HG02759 (cell line): ENCODE data around the gene RSPH1.
A peak's percentile ranks its signal among the peaks of the same experiment; 100 is the strongest.

ENCODE experiments used
- ATAC-seq: cut with Tn5 transposase; IDR thresholded peaks from one replicate; pipeline ENCODE4 v1.9.1; 2021; ENCODE audit warnings: mild to moderate bottlenecking, moderate library complexity; ENCODE audit not compliant: unreplicated experiment

RSPH1 gene

DNA sequence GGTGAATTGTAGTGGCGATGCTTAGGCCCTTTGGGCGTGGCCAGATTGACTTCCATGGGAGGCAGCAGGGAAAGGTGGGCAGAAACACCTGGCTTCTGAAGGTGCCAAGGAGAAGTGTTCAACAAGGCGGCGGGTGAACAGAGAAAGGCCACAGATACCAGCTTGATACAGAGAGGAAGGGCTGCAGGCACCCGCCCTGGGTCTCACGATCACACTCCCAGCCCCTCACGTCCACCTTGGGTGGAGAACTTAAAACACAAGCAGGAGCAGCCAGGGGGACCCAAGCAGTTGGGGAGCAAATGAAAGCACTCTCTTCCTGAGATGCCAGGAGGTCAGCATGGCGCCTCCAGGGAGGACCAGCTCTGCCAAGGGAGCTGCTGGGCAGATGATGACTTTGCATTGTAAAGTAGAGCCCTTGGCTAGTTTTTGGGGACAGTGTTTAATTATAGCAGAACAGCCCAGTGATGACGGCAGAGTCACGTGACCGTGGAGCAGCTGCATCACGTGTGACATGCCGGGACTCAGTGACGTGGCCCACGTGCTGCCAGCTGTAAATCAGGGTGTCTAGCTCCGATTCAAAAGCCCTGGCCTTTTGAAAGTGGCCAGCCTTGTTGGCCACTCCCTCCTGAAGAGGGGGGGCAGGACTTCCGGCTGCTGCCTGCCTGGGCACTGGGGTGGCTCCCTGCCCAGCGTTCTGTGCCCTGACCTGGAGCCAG lies 36.6 kb upstream of the RSPH1 start:
- ATAC-seq, result no peak

GRCh38 chr21:42531771-42532170 lies 35.7 kb upstream of the RSPH1 start:
- ATAC-seq, result no peak

- no peak for ATAC-seq
Measured at GRCh38 chr21:42530167-42530518, 34.1 kb upstream of the RSPH1 start.

GRCh38 chr21:42527489-42528158 lies 31.6 kb upstream of the RSPH1 start:
- no peak for ATAC-seq

GRCh38 chr21:42527127-42527488 lies 31.1 kb upstream of the RSPH1 start:
- ATAC-seq, result no peak

- ATAC-seq, result no peak
Measured at GRCh38 chr21:42526379-42526727, 30.3 kb upstream of the RSPH1 start.

- no peak for ATAC-seq
Measured at GRCh38 chr21:42525676-42526378, 29.8 kb upstream of the RSPH1 start.

DNA sequence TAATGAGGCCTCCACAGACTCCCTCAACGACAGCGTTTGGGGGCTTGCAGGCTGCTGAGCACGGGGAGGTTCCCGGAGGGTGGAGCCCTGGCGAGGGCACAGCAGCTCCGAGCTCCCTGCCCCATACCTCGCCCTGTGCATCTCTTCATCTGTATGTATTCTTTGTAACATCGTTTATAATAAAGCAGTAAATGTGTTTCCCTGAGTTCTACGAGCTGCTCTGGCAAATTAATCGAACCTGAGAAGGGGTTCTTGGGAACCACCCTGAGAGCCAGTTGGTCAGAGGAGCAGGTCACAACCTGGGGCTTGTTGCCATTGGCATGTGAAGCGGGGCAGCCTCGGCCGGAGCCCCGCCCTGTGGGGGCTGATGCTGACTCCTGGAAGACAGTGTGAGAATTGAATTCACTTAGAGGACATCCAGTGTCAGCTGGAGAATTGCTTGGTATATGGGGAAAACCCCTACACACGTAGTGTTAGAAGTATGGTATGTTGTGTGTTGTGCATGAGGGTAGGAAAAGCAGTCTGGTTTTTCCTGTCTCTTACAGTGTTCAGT lies 29.1 kb upstream of the RSPH1 start:
- peak; percentile 19 for ATAC-seq

DNA sequence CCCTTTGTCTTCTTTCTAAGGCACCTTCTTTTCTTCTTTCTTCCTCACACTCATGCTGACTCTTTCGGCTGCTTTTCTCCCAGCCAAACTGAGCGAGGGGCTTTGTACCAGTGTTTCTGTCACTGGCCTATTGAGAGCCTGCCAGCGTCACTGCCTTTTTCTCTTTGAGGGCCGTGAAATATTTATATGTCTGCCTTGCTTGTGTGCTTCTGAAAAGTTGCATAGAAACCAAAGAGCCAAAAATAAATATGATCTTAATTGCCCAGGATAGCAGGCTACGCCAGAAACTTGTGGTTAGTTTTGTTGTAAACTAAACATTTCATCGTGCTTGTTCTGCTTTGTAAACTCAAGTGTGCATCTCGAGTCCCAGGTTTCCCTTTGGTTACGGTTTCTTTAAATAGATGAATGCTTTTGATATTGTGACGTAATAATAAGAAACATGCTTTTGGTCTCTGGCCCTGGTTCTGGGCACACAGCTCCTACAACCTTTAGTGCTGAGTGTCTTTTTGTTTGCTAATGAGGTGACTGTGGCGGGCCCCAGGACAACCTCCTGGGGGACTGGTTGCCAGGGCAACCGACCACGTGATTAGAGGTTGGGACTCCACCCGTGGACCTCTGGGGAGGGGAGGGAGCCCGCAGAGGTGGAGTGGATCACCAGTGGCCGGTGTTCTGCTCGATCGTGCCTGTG lies 28.5 kb upstream of the RSPH1 start:
- ATAC-seq, result peak; percentile 81

GRCh38 chr21:42523941-42524340 lies 27.9 kb upstream of the RSPH1 start:
- ATAC-seq, result no peak

GRCh38 chr21:42523211-42523610 lies 27.2 kb upstream of the RSPH1 start:
- ATAC-seq, result no peak

DNA sequence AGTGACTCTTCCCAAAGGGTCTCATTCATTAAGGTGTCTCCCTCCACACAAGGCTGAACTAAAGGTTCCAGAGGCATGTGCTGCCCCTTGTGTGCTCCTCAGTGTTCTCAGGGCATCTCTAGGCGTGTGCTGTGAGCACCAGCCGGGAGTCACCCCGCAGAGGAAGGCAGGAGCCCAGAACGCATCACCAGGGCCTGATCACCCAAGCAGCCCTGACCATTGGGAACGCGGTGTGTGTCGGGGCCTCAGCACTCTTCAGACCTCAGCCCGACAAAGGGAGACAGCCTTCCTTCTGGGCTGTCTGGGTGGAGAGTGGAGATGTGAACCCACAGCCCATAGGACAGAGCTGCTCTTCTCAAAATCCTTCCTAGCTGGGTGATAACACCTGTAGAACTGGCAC lies 26.7 kb upstream of the RSPH1 start:
- no peak for ATAC-seq

GRCh38 chr21:42522271-42522670 lies 26.2 kb upstream of the RSPH1 start:
- ATAC-seq, result no peak

DNA sequence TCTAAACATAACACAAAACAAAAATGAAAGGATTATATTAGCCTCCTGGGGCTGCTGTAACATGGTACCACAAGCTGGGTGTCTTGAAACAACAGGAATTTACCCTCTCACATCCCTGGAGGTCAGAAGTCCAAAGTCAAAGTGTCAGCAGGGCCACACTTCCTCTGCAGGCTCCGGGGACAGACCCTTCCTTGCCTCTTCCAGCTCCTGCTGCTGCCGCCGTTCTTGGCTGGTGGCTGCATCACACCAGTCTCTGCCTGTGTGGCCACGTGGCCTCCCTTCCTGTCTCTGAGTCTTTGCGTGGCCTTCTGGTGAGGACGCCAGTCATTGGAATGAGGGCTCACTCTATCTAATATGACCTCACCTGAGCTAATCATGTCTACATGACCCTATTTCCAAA lies 25.8 kb upstream of the RSPH1 start:
- ATAC-seq, result no peak

DNA sequence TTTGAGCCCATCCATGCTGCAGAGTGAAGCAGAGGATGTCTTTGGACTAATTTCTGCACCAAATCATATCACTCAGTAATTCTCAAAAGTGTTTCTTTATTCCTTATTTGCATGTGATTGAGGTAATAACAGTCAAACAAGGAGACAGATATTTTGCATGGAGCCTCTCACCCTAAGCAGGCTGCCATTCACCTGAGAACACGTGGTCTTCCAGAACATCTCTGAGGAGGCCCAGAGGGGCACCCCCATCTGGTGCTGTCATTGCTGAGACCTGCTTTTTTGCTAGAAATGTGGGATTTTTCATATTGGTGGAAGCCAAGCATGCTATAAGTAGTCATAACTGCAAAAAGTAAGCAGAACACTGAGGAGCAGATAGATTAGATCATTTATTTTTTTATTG lies 25.4 kb upstream of the RSPH1 start:
- ATAC-seq, result no peak

- ATAC-seq, result no peak
Measured at GRCh38 chr21:42520628-42521253, 24.7 kb upstream of the RSPH1 start.

DNA sequence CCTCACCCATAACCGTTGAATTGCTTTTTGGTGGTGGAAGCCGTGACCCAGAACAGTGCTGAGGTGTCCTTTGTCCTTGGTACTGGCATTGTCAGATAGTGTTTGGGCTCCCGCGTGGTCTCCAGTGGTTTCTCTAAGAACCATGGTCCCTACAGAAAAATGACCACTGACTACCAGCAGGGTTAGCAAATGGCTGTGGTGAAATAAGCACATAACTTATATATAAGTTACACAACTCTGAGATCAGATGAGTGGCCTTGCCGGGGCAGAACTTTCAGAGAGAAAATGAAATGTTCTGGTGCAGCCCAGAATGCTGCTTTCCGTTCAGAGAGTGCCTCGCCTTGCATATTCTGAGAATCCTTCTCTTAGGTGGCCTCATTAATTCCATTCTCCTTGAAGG lies 22.6 kb upstream of the RSPH1 start:
- ATAC-seq, result no peak

GRCh38 chr21:42518215-42518614 lies 22.2 kb upstream of the RSPH1 start:
- no peak for ATAC-seq

GRCh38 chr21:42515708-42516502 lies 19.9 kb upstream of the RSPH1 start:
- no peak for ATAC-seq

DNA sequence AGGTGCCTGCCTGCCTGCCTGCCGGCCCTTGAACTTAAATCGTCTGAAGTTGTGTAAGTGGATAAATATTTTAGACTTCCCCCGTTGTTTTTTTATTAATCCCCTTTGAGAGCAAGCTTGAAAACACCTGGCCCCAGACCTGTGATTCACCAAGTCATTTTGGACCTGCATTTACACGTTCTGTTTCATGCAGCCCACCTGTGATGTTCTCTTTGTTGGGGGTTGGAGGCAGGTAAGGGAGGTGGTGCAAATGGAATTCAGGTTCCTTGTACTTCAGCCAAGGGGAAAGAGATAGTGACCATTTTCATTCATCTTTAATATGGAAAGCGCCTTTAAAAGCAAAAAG lies 18.8 kb upstream of the RSPH1 start:
- ATAC-seq, result no peak
